ENCODE results near the gene TUFT1. TPM values are rescaled to one million over a fixed set of nuclear protein-coding genes. Genes with fewer than 3 reads are reported as not detected.

The TUFT1 gene
- total and polyA plus RNA-seq, 2 of the 8 experiments (the other 6 are each of a cell fraction or from before 2014, with no cell fraction given), result 7.3 to 10.4 TPM

- POLR2A ChIA-PET (ENCODE audit: partially characterized antibody), result interaction anchor here (0.7 to 17.1 kb wide), 11 partner anchors 10 to 314 kb away, joined by 3 to 283 read pairs (median 4); partner anchors contain the start of genes POGZ and TUFT1
- no peak overlapping the region for H3K14ac ChIP-seq (ENCODE audit: insufficient read length)
- 14% methylated on average over 7 of the region's 8 CpGs; no CpG with 5 or more reads in 1 of the 2 experiments for WGBS, 2 experiments (ENCODE audit: extremely low coverage in 1 of 2, insufficient coverage in 1 of 2, insufficient read length in 1 of 2, insufficient replicate concordance in 2 of 2, low coverage in 1 of 2, low lambda C conversion rate in 2 of 2, missing lambda C conversion rate in 1 of 2)
- peaks cover 0 to 44% of the 10 kb centered on the region in 2 experiments; a peak in 2 of 4 replicates for H3K79me2 ChIP-seq (ENCODE audit: control insufficient read depth in 1 of 2, insufficient read depth in 2 of 2, low read length in 2 of 2)
- H3K27me3 ChIP-seq (replicated peaks in 1 of 4; ENCODE audit: control insufficient read depth in 3 of 4, extremely low read depth in 1 of 4, insufficient read depth in 3 of 4, low read length in 3 of 4), result 0 out of 7 replicates have a peak, but pooled peaks cover 0 to 3% (median 0%) of the 10 kb centered on the region in 4 experiments
- H3K18ac ChIP-seq (ENCODE audit: extremely low read depth, low read length), result peak overlapping the region; percentile 97
- peak overlapping the region; percentile 24 for H3K56ac ChIP-seq (replicated peaks; ENCODE audit: insufficient read length, low read depth, low read length)
- peak overlapping the region; percentile 13 for H2BK120ac ChIP-seq (replicated peaks; ENCODE audit: low read depth, low read length)
- H2AK5ac ChIP-seq (ENCODE audit: low read depth, low read length), result peak overlapping the region; percentile 97
- H4K5ac ChIP-seq (ENCODE audit: insufficient read length, low read depth, low read length), result peak overlapping the region; percentile 74
- H3K4ac ChIP-seq (replicated peaks; ENCODE audit: insufficient read length, low read depth, low read length), result peak overlapping the region; percentile 86
- no peaks in the 10 kb centered on the region for H3K9me3 ChIP-seq (ENCODE audit: insufficient read depth in 2 of 2, low read depth in 1 of 2, low read length in 1 of 2)
- H2BK5ac ChIP-seq (ENCODE audit: low read depth, low read length), result peak overlapping the region; percentile 97
- peak in 1 of 2 experiments; percentile 78 for DNase-seq (ENCODE audit: low read depth in 1 of 2, low spot score in 2 of 2)
- H3K9ac ChIP-seq (replicated peaks in 1 of 4; ENCODE audit: extremely low read depth in 1 of 4, low read depth in 3 of 4, low read length in 3 of 4), result peak overlapping the region in 3 of 4 experiments; percentile 49 to 65 (median 59); a peak in 6 of 7 replicates
- H3K4me1 ChIP-seq (replicated peaks in 1 of 4; ENCODE audit: control insufficient read depth in 3 of 4, insufficient read depth in 4 of 4, low read length in 3 of 4), result peaks cover 19 to 36% (median 21%) of the 10 kb centered on the region in 4 experiments
- peak overlapping the region; percentile 74; the same call in 1 of the 2 replicates for H4K8ac ChIP-seq (ENCODE audit: extremely low read depth, insufficient read depth, low read length)
- H4K20me1 ChIP-seq (replicated peaks in 1 of 2; ENCODE audit: control insufficient read depth in 1 of 2, insufficient read depth in 2 of 2, low read length in 2 of 2), result peaks cover 0 to 2% of the 10 kb centered on the region in 2 experiments
- CTCF ChIA-PET (ENCODE audit: partially characterized antibody), result interaction anchor here (0.6 to 1.0 kb wide), 3 partner anchors 8 to 66 kb away, joined by 3 to 6 read pairs (median 3); no protein-coding TSS in a partner anchor
- H3K4me2 ChIP-seq (ENCODE audit: insufficient read depth in 1 of 2, low read depth in 2 of 2, low read length in 2 of 2), result peak overlapping the region; percentile 83 to 98
- H3K79me1 ChIP-seq (ENCODE audit: low read depth, low read length), result peaks cover 14% of the 10 kb centered on the region
- H4K91ac ChIP-seq (replicated peaks; ENCODE audit: insufficient read length, low read length), result peak overlapping the region; percentile 69
- H2BK12ac ChIP-seq (ENCODE audit: low read depth, low read length), result peak overlapping the region; percentile 100
- no peak overlapping the region for H3K23ac ChIP-seq (ENCODE audit: insufficient read length)
- peak; percentile 58 for FAIRE-seq
- H2BK20ac ChIP-seq (ENCODE audit: low read length), result peak overlapping the region; percentile 90
- H3K23me2 ChIP-seq (ENCODE audit: low read depth, low read length), result peaks cover 24% of the 10 kb centered on the region
- no peaks in the 10 kb centered on the region for H3K36me3 ChIP-seq (ENCODE audit: control insufficient read depth in 2 of 4, insufficient read depth in 4 of 4, low read length in 3 of 4)
- peak overlapping the region; percentile 80 to 85 (median 84); a peak in 7 of 8 replicates for H3K4me3 ChIP-seq (ENCODE audit: extremely low read depth in 1 of 4, insufficient read depth in 2 of 4, low read depth in 3 of 4, low read length in 4 of 4)
- H2AFZ ChIP-seq (ENCODE audit: low read length), result no peak overlapping the region
- H2BK15ac ChIP-seq (ENCODE audit: low read length), result peak overlapping the region; percentile 97; the same call in 1 of the 2 replicates
- H3K27ac ChIP-seq (ENCODE audit: low read depth, low read length), result peak overlapping the region; percentile 74
- TF ChIP-seq EP300 (IDR thresholded peaks at IDR 0.05; ENCODE audit: borderline replicate concordance in 1 of 2, low read depth in 2 of 2, low read length in 2 of 2), result peak in 1 of 2 experiments; percentile 36; a peak in 1 of 3 replicates
- TF ChIP-seq SP1 (IDR thresholded peaks at IDR 0.05; ENCODE audit: low read depth, low read length), result peak; percentile 88
- TF ChIP-seq RNF2 (IDR thresholded peaks at IDR 0.05; ENCODE audit: borderline replicate concordance, low read depth, low read length, missing control alignments, poor library complexity, severe bottlenecking), result no peak
- no peak for TF ChIP-seq CTCF (IDR thresholded peaks at IDR 0.05; ENCODE audit: control extremely low read depth in 1 of 3, insufficient read depth in 1 of 3, low read depth in 1 of 3, low read length in 3 of 3)
- no peak for TF ChIP-seq JUN (IDR thresholded peaks at IDR 0.05; ENCODE audit: low read depth, low read length)
- TF ChIP-seq RXRA (IDR thresholded peaks at IDR 0.05; ENCODE audit: insufficient read depth, low read depth, low read length), result no peak
- no peak for TF ChIP-seq BRCA1 (IDR thresholded peaks at IDR 0.05; ENCODE audit: low read depth, low read length)
These were observed 27.1 kb upstream of the TUFT1 start for GRCh38 chr1:151512801-151513625.
